Panc1 (cell line): ENCODE measurements around the gene FHAD1.

Experiments used
- CTCF ChIP-seq: fragments of 450-650 bp; IDR thresholded peaks from 2 replicates; pipeline ENCODE4 v1.5.1; 2017; ENCODE audit warnings: mild to moderate bottlenecking
- POLR2AphosphoS5 ChIP-seq: IDR thresholded peaks from 2 replicates; pipeline ENCODE4 v1.6.1; 2012; ENCODE audit warnings: mild to moderate bottlenecking, low read depth, low read length, moderate library complexity
- SIN3A ChIP-seq: IDR thresholded peaks from 2 replicates; pipeline ENCODE4 v1.6.1; 2012; ENCODE audit warnings: low read depth, mild to moderate bottlenecking, low read length, moderate library complexity, borderline replicate concordance; ENCODE audit not compliant: insufficient read depth

- TF ChIP-seq SIN3A, result no peak
- TF ChIP-seq CTCF, result no peak
- no peak for TF ChIP-seq POLR2AphosphoS5
Observed at GRCh38 chr1:15277933-15278332, 30.9 kb downstream of the FHAD1 start.
